Right cardiac atrium (tissue), 5 donors: Measurements from ENCODE around the gene COL21A1. TPM values are rescaled to one million over a fixed set of nuclear protein-coding genes. Genes with fewer than 3 reads are reported as not detected.

Source experiments
- ATAC-seq, 2 donors: fragments of 200-7000 bp; cut with Tn5 transposase; one replicate each; pipeline versions ENCODE4 v1.8.0 to v1.9.1; 2020; ENCODE audit warnings: moderate library complexity in 2 of 2, mild to moderate bottlenecking in 1 of 2
- DNase-seq, 3 donors: peaks; one replicate each; pipeline ENCODE4 v3.0.0-alpha.2; 2020
- H3K27ac ChIP-seq: one replicate; pipeline ENCODE4 v1.5.1; 2013; ENCODE audit warnings: mild to moderate bottlenecking, low read length, control low read depth, moderate library complexity
- H3K27me3 ChIP-seq: one replicate; pipeline ENCODE4 v1.6.1; 2013; ENCODE audit not compliant: control insufficient read depth, insufficient read depth
- H3K4me1 ChIP-seq: one replicate; pipeline ENCODE4 v1.6.1; 2013; ENCODE audit warnings: low read length; ENCODE audit not compliant: control insufficient read depth, insufficient read depth
- H3K4me3 ChIP-seq: one replicate; pipeline ENCODE4 v1.5.1; 2013; ENCODE audit warnings: low read length, control low read depth
- H3K9me3 ChIP-seq: one replicate; pipeline ENCODE4 v1.6.1; 2013; ENCODE audit warnings: low read length; ENCODE audit not compliant: control insufficient read depth
- WGBS: extraction: QIAGEN DNeasy Blood & Tissue Kit; methylation state at CpG from one replicate; pipeline ENCODE4 v1.1.7; 2013; 5-methylcytosine and 5-hydroxymethylcytosine counted together
- intact Hi-C, 4 donors: fragments of 100-400 bp; cut with DNase I; formaldehyde crosslinking; loops; one replicate each; pipeline versions ENCODE4 v1.11.0 to v1.14.0; 2022 to 2023
- polyA plus RNA-seq: library from polyadenylated mRNA; stranded (reverse); fragments of 200-250 nt; gene quantifications from one replicate; pipeline ENCODE4 v1.2.3, GENCODE V29; 2013
- total RNA-seq, 4 donors: library from RNA; stranded (reverse); fragmentation: NEBNext Ultra II Directional; extraction: Animal tissue kit (Norgen Biotek cat#: 25700); gene quantifications; one replicate each; pipeline ENCODE4 v1.2.1, GENCODE V29; 2021
- donor health status: healthy with polysubstance abuse.
- donor health status: DM: no; HTN: yes; CAD: no.
- donor health status: DM: no; HTN: no; CAD: no.
- donor health status: DM: no; HTN: yes; CAD: no; lungs with severe emphysema.
- donor health status: DM: yes; HTN: yes; CAD: no.

The COL21A1 gene
- total and polyA plus RNA-seq, 5 donors: 11.1 to 25.2 (median 19.9) TPM

- Histone ChIP-seq H3K4me3 (no peak overlapping the region), H3K27ac (no peak overlapping the region), H3K9me3 (no peaks in the 10 kb centered on the region), H3K27me3 (no peaks in the 10 kb centered on the region), H3K4me1 (no peaks in the 10 kb centered on the region)
- DNase-seq (no peak), ATAC-seq (no peak)
- intact Hi-C loops: no loop called here
Measured at GRCh38 chr6:56187686-56188085, 59.7 kb downstream of the COL21A1 start.

GRCh38 chr6:56176741-56177140 lies 70.6 kb downstream of the COL21A1 start:
- Histone ChIP-seq H3K9me3 (peaks cover 2% of the 10 kb centered on the region), H3K27me3 (no peaks in the 10 kb centered on the region), H3K4me1 (no peaks in the 10 kb centered on the region), H3K4me3 (no peak overlapping the region), H3K27ac (no peak overlapping the region)
- intact Hi-C loops: no loop called here
- DNase-seq: no peak
- no peak for ATAC-seq

GRCh38 chr6:56173228-56173627 lies 74.2 kb downstream of the COL21A1 start:
- no peaks in the 10 kb centered on the region for H3K27me3 ChIP-seq
- WGBS: 88% methylated on average over 1 of the region's 1 CpG
- no peak for DNase-seq
- H3K27ac ChIP-seq: no peak overlapping the region
- H3K9me3 ChIP-seq: peaks cover 2% of the 10 kb centered on the region
- ATAC-seq: no peak
- intact Hi-C loops: no loop called here
- no peaks in the 10 kb centered on the region for H3K4me1 ChIP-seq
- H3K4me3 ChIP-seq: no peak overlapping the region

GRCh38 chr6:56172144-56172543 lies 75.2 kb downstream of the COL21A1 start:
- Histone ChIP-seq H3K4me3 (no peak overlapping the region), H3K9me3 (peaks cover 2% of the 10 kb centered on the region), H3K27ac (no peak overlapping the region), H3K27me3 (no peaks in the 10 kb centered on the region), H3K4me1 (no peaks in the 10 kb centered on the region)
- WGBS: 51% methylated on average over 2 of the region's 2 CpGs
- intact Hi-C loops: no loop called here
- DNase-seq (no peak), ATAC-seq (no peak)

GRCh38 chr6:56169366-56169765 lies 78.0 kb downstream of the COL21A1 start:
- 99% methylated on average over 1 of the region's 1 CpG for WGBS
- Histone ChIP-seq H3K4me3 (no peak overlapping the region), H3K27me3 (no peaks in the 10 kb centered on the region), H3K4me1 (no peaks in the 10 kb centered on the region), H3K9me3 (peaks cover 2% of the 10 kb centered on the region), H3K27ac (no peak overlapping the region)
- intact Hi-C loops: no loop called here
- DNase-seq (no peak), ATAC-seq (no peak)

- WGBS: 64% methylated on average over 1 of the region's 1 CpG
- H3K27me3 ChIP-seq: no peaks in the 10 kb centered on the region
- H3K9me3 ChIP-seq: peaks cover 2% of the 10 kb centered on the region
- no peak overlapping the region for H3K4me3 ChIP-seq
- H3K4me1 ChIP-seq: no peaks in the 10 kb centered on the region
- no peak overlapping the region for H3K27ac ChIP-seq
- DNase-seq (no peak), ATAC-seq (no peak)
- intact Hi-C loops: no loop called here
Measured at GRCh38 chr6:56168596-56168995, 78.8 kb downstream of the COL21A1 start.

- Histone ChIP-seq H3K27me3 (no peaks in the 10 kb centered on the region), H3K9me3 (no peaks in the 10 kb centered on the region), H3K27ac (no peak overlapping the region), H3K4me1 (no peaks in the 10 kb centered on the region), H3K4me3 (no peak overlapping the region)
- WGBS: 74% methylated on average over 1 of the region's 1 CpG
- intact Hi-C loops: no loop called here
- ATAC-seq (no peak), DNase-seq (no peak)
Measured at GRCh38 chr6:56162081-56162480, 85.3 kb downstream of the COL21A1 start.

GRCh38 chr6:56160489-56160888 lies 86.9 kb downstream of the COL21A1 start:
- 79% methylated on average over 2 of the region's 2 CpGs for WGBS
- intact Hi-C loops: no loop called here
- ATAC-seq: no peak

GRCh38 chr6:56158571-56158970 lies 88.8 kb downstream of the COL21A1 start:
- H3K4me1 ChIP-seq: no peaks in the 10 kb centered on the region
- intact Hi-C loops: no loop called here
- no peak overlapping the region for H3K27ac ChIP-seq
- WGBS: 97% methylated on average over 2 of the region's 2 CpGs
- no peak overlapping the region for H3K4me3 ChIP-seq
- H3K27me3 ChIP-seq: no peaks in the 10 kb centered on the region
- DNase-seq (no peak), ATAC-seq (no peak)
- H3K9me3 ChIP-seq: peaks cover 3% of the 10 kb centered on the region

More at GRCh38 chr6:56160489-56160888, 86.9 kb downstream of the COL21A1 start:
- Histone ChIP-seq H3K4me1 (no peaks in the 10 kb centered on the region), H3K4me3 (no peak overlapping the region), H3K27me3 (no peaks in the 10 kb centered on the region), H3K27ac (no peak overlapping the region), H3K9me3 (no peaks in the 10 kb centered on the region)
- no peak for DNase-seq

GRCh38 chr6:56156643-56157042 lies 90.7 kb downstream of the COL21A1 start:
- H3K4me3 ChIP-seq: no peak overlapping the region
- intact Hi-C loops: no loop called here
- DNase-seq (no peak), ATAC-seq (no peak)
- no peak overlapping the region for H3K27ac ChIP-seq
- no peaks in the 10 kb centered on the region for H3K4me1 ChIP-seq
- H3K27me3 ChIP-seq: no peaks in the 10 kb centered on the region
- WGBS: 92% methylated on average over 2 of the region's 2 CpGs
- H3K9me3 ChIP-seq: peaks cover 3% of the 10 kb centered on the region

- H3K27me3 ChIP-seq: no peaks in the 10 kb centered on the region
- DNase-seq: no peak
- H3K9me3 ChIP-seq: peaks cover 3% of the 10 kb centered on the region
- 85% methylated on average over 4 of the region's 4 CpGs for WGBS
- ATAC-seq: no peak
- no peak overlapping the region for H3K27ac ChIP-seq
- H3K4me3 ChIP-seq: no peak overlapping the region
- H3K4me1 ChIP-seq: no peaks in the 10 kb centered on the region
- intact Hi-C loops: no loop called here
Measured at GRCh38 chr6:56155634-56156141, 91.7 kb downstream of the COL21A1 start.

GRCh38 chr6:56154076-56154475 lies 93.3 kb downstream of the COL21A1 start:
- DNase-seq (no peak), ATAC-seq (no peak)
- Histone ChIP-seq H3K27me3 (no peaks in the 10 kb centered on the region), H3K4me3 (no peak overlapping the region), H3K27ac (no peak overlapping the region), H3K4me1 (no peaks in the 10 kb centered on the region), H3K9me3 (peaks cover 3% of the 10 kb centered on the region)
- intact Hi-C loops: no loop called here
